K562 (cell line): ENCODE results near the gene PLAAT4. TPM values are rescaled to one million over a fixed set of nuclear protein-coding genes. Genes with fewer than 3 reads are reported as not detected.
A peak's percentile ranks its signal among the peaks of the same experiment; 100 is the strongest.

Experiments
- BHLHE40 ChIP-seq: IDR thresholded peaks from 2 replicates; pipeline ENCODE4 v1.6.1; 2011; ENCODE audit warnings: low read length, improper control_type of control experiment
- CBX1 ChIP-seq: sonication (generic); IDR thresholded peaks from 2 replicates; pipeline ENCODE4 v1.6.1; 2016; ENCODE audit warnings: antibody characterized with exemption, low read depth, mild to moderate bottlenecking
- CCAR2 ChIP-seq: fragments of 200-400 bp; formaldehyde crosslinking; IDR thresholded peaks from 2 replicates; pipeline ENCODE4 v1.6.1; 2017; ENCODE audit warnings: mild to moderate bottlenecking, low read depth, low read length
- CHD1 ChIP-seq: fragments of 200-600 bp; sonication (generic); IDR thresholded peaks from one replicate; pipeline ENCODE4 v1.6.1; 2012; ENCODE audit warnings: mild to moderate bottlenecking, moderate library complexity, low read length, inconsistent platforms
- HDAC3 ChIP-seq: fragments of 450-650 bp; IDR thresholded peaks from 2 replicates; pipeline ENCODE4 v1.6.1; 2018; ENCODE audit warnings: borderline replicate concordance, mild to moderate bottlenecking, moderate library complexity; ENCODE audit not compliant: partially characterized antibody
- KDM4B ChIP-seq, 2 experiments: fragments of 450-650 bp in 1 of 2; sonication (generic) in 1 of 2; IDR thresholded peaks; 2 replicates each; pipeline ENCODE4 v1.6.1; 2016 to 2017; ENCODE audit warnings: borderline replicate concordance in 2 of 2, antibody characterized with exemption in 1 of 2, low read depth in 1 of 2, mild to moderate bottlenecking in 1 of 2
- MAFG ChIP-seq: fragments of 450-650 bp; conservative IDR thresholded peaks from 2 replicates; pipeline ENCODE4 v1.6.1; 2016; ENCODE audit warnings: missing genetic modification characterization, missing compliant biosample characterization
- MBD2 ChIP-seq: sonication (generic); IDR thresholded peaks from 2 replicates; pipeline ENCODE4 v1.6.1; 2016; ENCODE audit warnings: low read depth, borderline replicate concordance
- PHF8 ChIP-seq: fragments of 200-600 bp; sonication (generic); IDR thresholded peaks from 2 replicates; pipeline ENCODE4 v1.6.1; 2012; ENCODE audit warnings: mixed run types, mild to moderate bottlenecking, inconsistent platforms, low read length, moderate library complexity, borderline replicate concordance
- RFX5 ChIP-seq: IDR thresholded peaks from 2 replicates; pipeline ENCODE4 v1.6.1; 2011; ENCODE audit warnings: low read depth, mild to moderate bottlenecking, improper control_type of control experiment, low read length
- SNIP1 ChIP-seq: fragments of 450-650 bp; IDR thresholded peaks from 2 replicates; pipeline ENCODE4 v1.7.1; 2017; ENCODE audit warnings: low read depth, mild to moderate bottlenecking
- SRSF3 ChIP-seq: fragments of 200-400 bp; formaldehyde crosslinking; IDR thresholded peaks from 2 replicates; pipeline ENCODE4 v1.6.1; 2016; ENCODE audit warnings: mild to moderate bottlenecking, low read length, moderate library complexity; ENCODE audit not compliant: insufficient read depth
- YBX1 ChIP-seq: fragments of 450-650 bp; IDR thresholded peaks from 2 replicates; pipeline ENCODE4 v1.7.1; 2016; ENCODE audit warnings: mild to moderate bottlenecking
- ZFPM2 ChIP-seq: fragments of 250-450 bp; sonication (Bioruptor Pico); IDR thresholded peaks from 2 replicates; pipeline ENCODE4 v1.5.1; 2022; ENCODE audit warnings: mild to moderate bottlenecking
- ZKSCAN1 ChIP-seq: fragments of 150-350 bp; IDR thresholded peaks from 2 replicates; pipeline ENCODE4 v1.6.1; 2016; ENCODE audit warnings: low read depth, low read length
- ZNF24 ChIP-seq: fragments of 450-650 bp; IDR thresholded peaks from 2 replicates; pipeline ENCODE4 v1.6.1; 2016
- ZNF583 ChIP-seq: fragments of 250-450 bp; sonication (Bioruptor Pico); IDR thresholded peaks from 2 replicates; pipeline ENCODE4 v1.4.0; 2020
- ZNF830 ChIP-seq: fragments of 250-450 bp; sonication (Bioruptor Pico); IDR thresholded peaks from 2 replicates; pipeline ENCODE4 v1.5.0; 2021; ENCODE audit warnings: mild to moderate bottlenecking
- polyA plus RNA-seq, 8 experiments: library from polyadenylated mRNA; depleted of rRNA in 4 of 8; stranded (reverse) in 5 of 8; unstranded in 3 of 8; fragments of >200 nt; fragmentation: Nextera tagmentation in 2 of 8; fragmentation: Illumina TruSeq in 1 of 8; extraction: Ambion mirVana in 2 of 8; extraction: Trizol in 1 of 8; gene quantifications; 2 replicates each; pipeline versions ENCODE4 v1.2.1 to v1.2.3, GENCODE V29; 2011 to 2014; ENCODE audit warnings: inconsistent platforms in 1 of 8, missing spikeins in 1 of 8
- total RNA-seq, 7 experiments: library from RNA; depleted of rRNA in 6 of 7; stranded (reverse); fragments of >200 nt in 6 of 7; fragmentation: Illumina TruSeq in 2 of 7; extraction: Trizol in 2 of 7; gene quantifications; 2 replicates each; pipeline versions ENCODE4 v1.2.1 to v1.2.3, GENCODE V29; 2011 to 2021; ENCODE audit warnings: low replicate concordance in 1 of 7
- TF ChIP-seq, protein P1 (sequence below), 2 experiments: fragments of 450-650 bp; IDR thresholded peaks; 2 replicates each; pipeline ENCODE4 v1.6.1; 2018; ENCODE audit warnings: mild to moderate bottlenecking in 2 of 2, low read depth in 1 of 2; ENCODE audit not compliant: partially characterized antibody in 2 of 2
- TF ChIP-seq, protein P2 (sequence below): fragments of 450-650 bp; IDR thresholded peaks from 2 replicates; pipeline ENCODE4 v1.6.1; 2017; ENCODE audit warnings: antibody characterized with exemption, mild to moderate bottlenecking

PLAAT4 gene
- total and polyA plus RNA-seq, 9 of the 15 experiments (the other 6 are each of a cell fraction or from before 2014, with no cell fraction given): 0.54 to 3.0 (median 1.3) TPM; not detected in 1

DNA sequence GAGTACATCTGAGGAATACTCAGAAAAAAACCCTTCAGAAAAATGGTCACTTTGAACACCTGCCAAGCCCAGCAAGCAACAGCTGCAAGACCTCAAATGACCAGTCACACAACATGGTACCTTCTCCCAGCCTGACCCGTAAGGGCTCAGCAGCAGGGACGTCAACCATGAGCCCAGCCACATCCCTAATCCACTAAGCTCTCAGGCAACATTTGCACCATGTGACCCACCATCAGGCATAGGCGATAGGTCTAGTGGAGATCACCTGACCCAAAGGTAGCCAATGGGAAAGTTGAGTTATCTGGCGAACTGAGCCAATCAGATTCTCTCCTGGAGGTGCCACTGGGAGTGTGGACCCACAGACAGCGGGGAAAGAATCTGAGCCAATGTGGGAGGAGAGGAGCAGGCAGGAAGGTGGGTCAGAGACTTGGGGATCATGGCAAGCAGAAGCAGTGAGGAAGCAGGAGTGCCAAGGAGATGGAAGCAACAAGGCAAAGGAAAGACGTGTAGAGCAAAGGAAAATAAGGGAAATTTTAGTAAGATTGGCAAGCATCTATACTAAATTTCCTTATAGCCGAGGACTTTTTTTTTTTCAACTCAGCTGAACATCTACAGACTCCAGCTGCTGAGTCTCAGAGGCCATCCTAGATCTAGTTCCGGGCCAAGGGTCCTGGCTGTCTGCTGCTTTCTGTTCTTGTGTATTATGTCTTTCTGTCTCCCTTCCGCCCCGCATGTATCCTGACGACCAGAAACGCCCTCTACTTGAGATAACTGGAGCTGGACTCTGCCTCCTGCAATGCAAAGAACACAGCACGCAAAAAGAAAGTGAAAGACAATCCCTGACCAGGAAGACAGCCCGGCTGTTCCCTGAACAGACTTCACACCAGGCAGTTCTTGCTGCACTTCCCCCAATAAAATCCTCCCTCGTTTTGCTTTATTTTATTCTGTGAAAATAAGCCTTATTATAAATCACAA is 37.6 kb downstream of the PLAAT4 start (continued):
- TF ChIP-seq, protein P1, sequence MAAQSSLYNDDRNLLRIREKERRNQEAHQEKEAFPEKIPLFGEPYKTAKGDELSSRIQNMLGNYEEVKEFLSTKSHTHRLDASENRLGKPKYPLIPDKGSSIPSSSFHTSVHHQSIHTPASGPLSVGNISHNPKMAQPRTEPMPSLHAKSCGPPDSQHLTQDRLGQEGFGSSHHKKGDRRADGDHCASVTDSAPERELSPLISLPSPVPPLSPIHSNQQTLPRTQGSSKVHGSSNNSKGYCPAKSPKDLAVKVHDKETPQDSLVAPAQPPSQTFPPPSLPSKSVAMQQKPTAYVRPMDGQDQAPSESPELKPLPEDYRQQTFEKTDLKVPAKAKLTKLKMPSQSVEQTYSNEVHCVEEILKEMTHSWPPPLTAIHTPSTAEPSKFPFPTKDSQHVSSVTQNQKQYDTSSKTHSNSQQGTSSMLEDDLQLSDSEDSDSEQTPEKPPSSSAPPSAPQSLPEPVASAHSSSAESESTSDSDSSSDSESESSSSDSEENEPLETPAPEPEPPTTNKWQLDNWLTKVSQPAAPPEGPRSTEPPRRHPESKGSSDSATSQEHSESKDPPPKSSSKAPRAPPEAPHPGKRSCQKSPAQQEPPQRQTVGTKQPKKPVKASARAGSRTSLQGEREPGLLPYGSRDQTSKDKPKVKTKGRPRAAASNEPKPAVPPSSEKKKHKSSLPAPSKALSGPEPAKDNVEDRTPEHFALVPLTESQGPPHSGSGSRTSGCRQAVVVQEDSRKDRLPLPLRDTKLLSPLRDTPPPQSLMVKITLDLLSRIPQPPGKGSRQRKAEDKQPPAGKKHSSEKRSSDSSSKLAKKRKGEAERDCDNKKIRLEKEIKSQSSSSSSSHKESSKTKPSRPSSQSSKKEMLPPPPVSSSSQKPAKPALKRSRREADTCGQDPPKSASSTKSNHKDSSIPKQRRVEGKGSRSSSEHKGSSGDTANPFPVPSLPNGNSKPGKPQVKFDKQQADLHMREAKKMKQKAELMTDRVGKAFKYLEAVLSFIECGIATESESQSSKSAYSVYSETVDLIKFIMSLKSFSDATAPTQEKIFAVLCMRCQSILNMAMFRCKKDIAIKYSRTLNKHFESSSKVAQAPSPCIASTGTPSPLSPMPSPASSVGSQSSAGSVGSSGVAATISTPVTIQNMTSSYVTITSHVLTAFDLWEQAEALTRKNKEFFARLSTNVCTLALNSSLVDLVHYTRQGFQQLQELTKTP (IDR thresholded peaks at IDR 0.05; ENCODE audit: low read depth in 1 of 2, partially characterized antibody in 2 of 2): peak; percentile 65 to 78
- TF ChIP-seq BHLHE40: no peak
- TF ChIP-seq ZNF583 (CRISPR knock-in tag): no peak
- TF ChIP-seq ZFPM2: no peak
- no peak for TF ChIP-seq YBX1
- TF ChIP-seq SNIP1: no peak
- no peak for TF ChIP-seq CBX1
- no peak for TF ChIP-seq CCAR2
- TF ChIP-seq ZNF24: no peak
- no peak for TF ChIP-seq RFX5
- TF ChIP-seq KDM4B (IDR thresholded peaks at IDR 0.05; ENCODE audit: borderline replicate concordance in 2 of 2, low read depth in 1 of 2): no peak
- no peak for TF ChIP-seq CHD1
- peak; percentile 58; the same call in 1 of the 2 replicates for TF ChIP-seq MBD2
- TF ChIP-seq MAFG (tag): no peak
- TF ChIP-seq, protein P2, sequence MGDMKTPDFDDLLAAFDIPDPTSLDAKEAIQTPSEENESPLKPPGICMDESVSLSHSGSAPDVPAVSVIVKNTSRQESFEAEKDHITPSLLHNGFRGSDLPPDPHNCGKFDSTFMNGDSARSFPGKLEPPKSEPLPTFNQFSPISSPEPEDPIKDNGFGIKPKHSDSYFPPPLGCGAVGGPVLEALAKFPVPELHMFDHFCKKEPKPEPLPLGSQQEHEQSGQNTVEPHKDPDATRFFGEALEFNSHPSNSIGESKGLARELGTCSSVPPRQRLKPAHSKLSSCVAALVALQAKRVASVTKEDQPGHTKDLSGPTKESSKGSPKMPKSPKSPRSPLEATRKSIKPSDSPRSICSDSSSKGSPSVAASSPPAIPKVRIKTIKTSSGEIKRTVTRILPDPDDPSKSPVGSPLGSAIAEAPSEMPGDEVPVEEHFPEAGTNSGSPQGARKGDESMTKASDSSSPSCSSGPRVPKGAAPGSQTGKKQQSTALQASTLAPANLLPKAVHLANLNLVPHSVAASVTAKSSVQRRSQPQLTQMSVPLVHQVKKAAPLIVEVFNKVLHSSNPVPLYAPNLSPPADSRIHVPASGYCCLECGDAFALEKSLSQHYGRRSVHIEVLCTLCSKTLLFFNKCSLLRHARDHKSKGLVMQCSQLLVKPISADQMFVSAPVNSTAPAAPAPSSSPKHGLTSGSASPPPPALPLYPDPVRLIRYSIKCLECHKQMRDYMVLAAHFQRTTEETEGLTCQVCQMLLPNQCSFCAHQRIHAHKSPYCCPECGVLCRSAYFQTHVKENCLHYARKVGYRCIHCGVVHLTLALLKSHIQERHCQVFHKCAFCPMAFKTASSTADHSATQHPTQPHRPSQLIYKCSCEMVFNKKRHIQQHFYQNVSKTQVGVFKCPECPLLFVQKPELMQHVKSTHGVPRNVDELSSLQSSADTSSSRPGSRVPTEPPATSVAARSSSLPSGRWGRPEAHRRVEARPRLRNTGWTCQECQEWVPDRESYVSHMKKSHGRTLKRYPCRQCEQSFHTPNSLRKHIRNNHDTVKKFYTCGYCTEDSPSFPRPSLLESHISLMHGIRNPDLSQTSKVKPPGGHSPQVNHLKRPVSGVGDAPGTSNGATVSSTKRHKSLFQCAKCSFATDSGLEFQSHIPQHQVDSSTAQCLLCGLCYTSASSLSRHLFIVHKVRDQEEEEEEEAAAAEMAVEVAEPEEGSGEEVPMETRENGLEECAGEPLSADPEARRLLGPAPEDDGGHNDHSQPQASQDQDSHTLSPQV: peak; percentile 68; the same call in 1 of the 2 replicates
- no peak for TF ChIP-seq ZKSCAN1
- TF ChIP-seq PHF8: peak; percentile 27; the same call in 1 of the 2 replicates
- TF ChIP-seq ZNF830 (CRISPR knock-in tag): no peak
- TF ChIP-seq SRSF3: no peak
- TF ChIP-seq HDAC3: no peak
